HepG2 (cell line): ENCODE data around the gene CYP17A1. TPM values are rescaled to one million over a fixed set of nuclear protein-coding genes. Genes with fewer than 3 reads are reported as not detected.

Experiments
- ADNP ChIP-seq: sonication (generic); formaldehyde crosslinking; IDR thresholded peaks from 2 replicates; pipeline ENCODE4 v1.4.0; 2020; ENCODE audit warnings: missing genetic modification reagents
- ARID4A ChIP-seq: sonication (generic); formaldehyde crosslinking; IDR thresholded peaks from 2 replicates; pipeline ENCODE4 v1.5.0; 2020; ENCODE audit warnings: mild to moderate bottlenecking, missing genetic modification reagents, borderline replicate concordance
- ATAD3A ChIP-seq: sonication (generic); formaldehyde crosslinking; IDR thresholded peaks from 2 replicates; pipeline ENCODE4 v1.4.0; 2020; ENCODE audit warnings: missing genetic modification reagents
- CBX2 ChIP-seq, 2 experiments: fragments of 200-600 bp in 1 of 2; sonication (generic); formaldehyde crosslinking in 1 of 2; IDR thresholded peaks; 2 replicates each; pipeline versions ENCODE4 v1.7.0 to v1.8.1; 2018 to 2022; ENCODE audit warnings: low read depth in 2 of 2, low read length in 1 of 2, mild to moderate bottlenecking in 1 of 2, missing genetic modification reagents in 1 of 2
- ELF4 ChIP-seq: sonication (generic); formaldehyde crosslinking; IDR thresholded peaks from 2 replicates; pipeline ENCODE4 v1.5.0; 2020; ENCODE audit warnings: missing genetic modification reagents, mild to moderate bottlenecking, moderate library complexity, borderline replicate concordance
- IKZF4 ChIP-seq: sonication (generic); formaldehyde crosslinking; IDR thresholded peaks from 2 replicates; pipeline ENCODE4 v1.5.1; 2020; ENCODE audit warnings: borderline replicate concordance, mild to moderate bottlenecking, low read depth, missing genetic modification reagents; ENCODE audit errors: not compliant biosample characterization
- MYPOP ChIP-seq: sonication (generic); formaldehyde crosslinking; IDR thresholded peaks from 2 replicates; pipeline ENCODE4 v1.8.1; 2023; ENCODE audit warnings: mild to moderate bottlenecking, moderate library complexity, missing genetic modification reagents
- PHB2 ChIP-seq: fragments of 450-650 bp; IDR thresholded peaks from 2 replicates; pipeline ENCODE4 v1.6.1; 2018; ENCODE audit not compliant: partially characterized antibody
- SALL2 ChIP-seq: sonication (generic); formaldehyde crosslinking; IDR thresholded peaks from 2 replicates; pipeline ENCODE4 v1.8.1; 2023; ENCODE audit warnings: mild to moderate bottlenecking, missing genetic modification reagents, inconsistent platforms
- ZBTB38 ChIP-seq: sonication (generic); formaldehyde crosslinking; IDR thresholded peaks from 2 replicates; pipeline ENCODE4 v1.5.1; 2020; ENCODE audit warnings: mild to moderate bottlenecking, missing genetic modification reagents
- ZBTB8A ChIP-seq: sonication (generic); formaldehyde crosslinking; IDR thresholded peaks from 2 replicates; pipeline ENCODE4 v1.4.0; 2020; ENCODE audit warnings: mild to moderate bottlenecking, low read depth, missing genetic modification reagents, borderline replicate concordance
- ZFP36L1 ChIP-seq: sonication (generic); formaldehyde crosslinking; IDR thresholded peaks from 2 replicates; pipeline ENCODE4 v1.8.0; 2022; ENCODE audit warnings: mild to moderate bottlenecking, missing genetic modification reagents, moderate library complexity
- ZFP37 ChIP-seq: sonication (generic); formaldehyde crosslinking; IDR thresholded peaks from 2 replicates; pipeline ENCODE4 v1.4.0; 2020; ENCODE audit warnings: missing genetic modification reagents, borderline replicate concordance
- ZMYM4 ChIP-seq: sonication (generic); formaldehyde crosslinking; IDR thresholded peaks from 2 replicates; pipeline ENCODE4 v1.8.1; 2023; ENCODE audit warnings: mild to moderate bottlenecking, missing genetic modification reagents
- ZNF256 ChIP-seq: sonication (generic); formaldehyde crosslinking; conservative IDR thresholded peaks from 2 replicates; pipeline ENCODE4 v1.4.0; 2020; ENCODE audit warnings: missing genetic modification reagents
- ZNF382 ChIP-seq: sonication (generic); formaldehyde crosslinking; IDR thresholded peaks from 2 replicates; pipeline ENCODE4 v1.5.0; 2020; ENCODE audit warnings: missing genetic modification reagents, mild to moderate bottlenecking, borderline replicate concordance
- ZNF451 ChIP-seq: sonication (generic); formaldehyde crosslinking; IDR thresholded peaks from 2 replicates; pipeline ENCODE4 v1.5.0; 2020; ENCODE audit warnings: mild to moderate bottlenecking, missing genetic modification reagents
- ZNF496 ChIP-seq: sonication (generic); formaldehyde crosslinking; IDR thresholded peaks from 2 replicates; pipeline ENCODE4 v1.8.1; 2023; ENCODE audit warnings: mild to moderate bottlenecking, moderate library complexity, missing genetic modification reagents; ENCODE audit not compliant: insufficient replicate concordance
- ZNF616 ChIP-seq: sonication (generic); formaldehyde crosslinking; IDR thresholded peaks from 2 replicates; pipeline ENCODE4 v1.5.0; 2020; ENCODE audit warnings: low read depth, mild to moderate bottlenecking, missing genetic modification reagents
- ZNF781 ChIP-seq: sonication (generic); formaldehyde crosslinking; IDR thresholded peaks from 2 replicates; pipeline ENCODE4 v1.5.1; 2020; ENCODE audit warnings: borderline replicate concordance, mild to moderate bottlenecking, missing genetic modification reagents; ENCODE audit errors: not compliant biosample characterization
- ZSCAN31 ChIP-seq: sonication (generic); formaldehyde crosslinking; IDR thresholded peaks from 2 replicates; pipeline ENCODE4 v1.5.0; 2020; ENCODE audit warnings: low read depth, mild to moderate bottlenecking, missing genetic modification reagents
- polyA plus RNA-seq, 8 experiments: library from polyadenylated mRNA; depleted of rRNA in 3 of 8; stranded (reverse) in 7 of 8; unstranded in 1 of 8; fragments of >200 nt; fragmentation: Illumina TruSeq in 4 of 8; extraction: Trizol in 4 of 8; gene quantifications; 2 replicates each; pipeline versions ENCODE4 v1.2.1 to v1.2.3, GENCODE V29; 2011 to 2016; ENCODE audit warnings: low read depth in 4 of 8, missing spikeins in 1 of 8, mixed read lengths in 1 of 8; ENCODE audit not compliant: insufficient read depth in 1 of 8
- total RNA-seq, 5 experiments: library from RNA; depleted of rRNA; stranded (reverse); fragments of >200 nt; fragmentation: Illumina TruSeq; extraction: Trizol; gene quantifications; 2 replicates each; pipeline ENCODE4 v1.2.3, GENCODE V29; 2016; ENCODE audit warnings: low read depth in 1 of 5

Gene CYP17A1
- total and polyA plus RNA-seq, 2 of the 13 experiments (the other 11 are each of a cell fraction or from before 2014, with no cell fraction given) = 0.13 to 1.1 TPM

- TF ChIP-seq IKZF4 (no peak), ELF4 (no peak), MYPOP (CRISPR knock-in tag) (peak; percentile 74; the same call in 1 of the 2 replicates), ZNF382 (CRISPR knock-in tag) (no peak), ZNF451 (CRISPR knock-in tag) (0 out of 2 replicates have a peak, but pooled peaks have one; percentile 19), ZMYM4 (CRISPR knock-in tag) (peak; percentile 65), ZFP37 (no peak), ZSCAN31 (CRISPR knock-in tag) (no peak), SALL2 (CRISPR knock-in tag) (no peak), CBX2 (IDR thresholded peaks at IDR 0.05; ENCODE audit: low read depth, low read length) (no peak), CBX2 (CRISPR knock-in tag; IDR thresholded peaks at IDR 0.05; ENCODE audit: low read depth) (no peak), ADNP (CRISPR knock-in tag) (no peak), ZFP36L1 (CRISPR knock-in tag) (peak; percentile 73), ZBTB38 (CRISPR knock-in tag) (no peak), ZBTB8A (CRISPR knock-in tag) (no peak), ZNF496 (no peak), ATAD3A (CRISPR knock-in tag) (no peak), ZNF256 (CRISPR knock-in tag) (no peak), PHB2 (no peak), ARID4A (peak; percentile 64; the same call in 1 of the 2 replicates), ZNF781 (no peak), ZNF616 (0 out of 2 replicates have a peak, but pooled peaks have one; percentile 28)
These were observed 22.1 kb downstream of the CYP17A1 start (continued) for GRCh38 chr10:102814873-102815661.
